Body of pancreas (tissue), 4 donors: ENCODE measurements around the gene PSMB5.

Experiments used
- POLR2A ChIP-seq, 3 donors: fragments of 450-650 bp; IDR thresholded peaks; one replicate each; pipeline ENCODE4 v1.6.1; 2016; ENCODE audit warnings: antibody characterized with exemption in 3 of 3, mild to moderate bottlenecking in 2 of 3
- TF ChIP-seq, protein P1 (sequence below), 7 experiments: fragments of 450-650 bp in 4 of 7; fragments of 200-600 bp in 3 of 7; sonication (generic) in 3 of 7; IDR thresholded peaks; one replicate each; pipeline ENCODE4 v1.5.1; 2016 to 2019; ENCODE audit warnings: antibody characterized with exemption in 7 of 7

DNA sequence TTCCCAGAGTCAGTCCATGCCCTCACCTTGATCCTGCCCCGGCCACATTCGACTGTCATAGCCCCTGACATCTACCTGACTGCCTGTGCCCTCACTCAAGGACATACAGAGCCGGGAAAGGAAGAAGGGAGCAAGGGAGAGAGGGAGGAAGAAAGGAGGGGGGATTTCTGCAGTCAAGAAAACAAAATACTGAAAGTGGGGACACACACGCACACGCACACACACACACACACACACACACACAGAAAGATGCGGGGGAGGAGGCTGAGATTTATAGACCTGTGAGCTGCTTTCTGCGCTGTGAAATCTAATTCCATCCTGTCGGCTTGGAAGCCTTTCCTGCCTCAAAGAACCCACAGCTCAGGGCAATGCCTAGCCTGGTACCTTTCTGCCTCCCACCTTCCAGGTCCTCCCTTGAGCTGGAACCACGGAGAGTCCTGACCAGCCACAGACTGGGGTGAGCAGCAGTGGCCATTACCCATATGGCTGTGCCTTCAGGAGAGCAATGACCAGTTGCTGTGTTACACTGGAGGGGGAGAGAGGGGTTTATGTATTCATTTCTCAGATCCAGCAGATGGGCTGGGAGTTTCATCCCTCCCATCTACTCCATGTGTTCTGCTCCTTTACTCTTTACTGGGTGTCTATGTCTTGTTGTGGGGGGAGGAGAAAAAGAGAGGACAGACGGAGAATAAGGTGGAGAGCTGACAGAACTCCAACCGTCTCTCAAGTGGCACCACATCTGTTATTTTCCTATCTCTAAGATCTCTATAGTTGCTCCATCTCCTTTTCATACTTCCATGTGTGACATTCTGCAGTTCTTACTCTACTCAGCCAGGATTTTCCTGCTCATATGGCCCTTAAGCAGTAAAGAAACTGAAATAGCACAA, 37.7 kb downstream of the PSMB5 start:
- TF ChIP-seq, protein P1, sequence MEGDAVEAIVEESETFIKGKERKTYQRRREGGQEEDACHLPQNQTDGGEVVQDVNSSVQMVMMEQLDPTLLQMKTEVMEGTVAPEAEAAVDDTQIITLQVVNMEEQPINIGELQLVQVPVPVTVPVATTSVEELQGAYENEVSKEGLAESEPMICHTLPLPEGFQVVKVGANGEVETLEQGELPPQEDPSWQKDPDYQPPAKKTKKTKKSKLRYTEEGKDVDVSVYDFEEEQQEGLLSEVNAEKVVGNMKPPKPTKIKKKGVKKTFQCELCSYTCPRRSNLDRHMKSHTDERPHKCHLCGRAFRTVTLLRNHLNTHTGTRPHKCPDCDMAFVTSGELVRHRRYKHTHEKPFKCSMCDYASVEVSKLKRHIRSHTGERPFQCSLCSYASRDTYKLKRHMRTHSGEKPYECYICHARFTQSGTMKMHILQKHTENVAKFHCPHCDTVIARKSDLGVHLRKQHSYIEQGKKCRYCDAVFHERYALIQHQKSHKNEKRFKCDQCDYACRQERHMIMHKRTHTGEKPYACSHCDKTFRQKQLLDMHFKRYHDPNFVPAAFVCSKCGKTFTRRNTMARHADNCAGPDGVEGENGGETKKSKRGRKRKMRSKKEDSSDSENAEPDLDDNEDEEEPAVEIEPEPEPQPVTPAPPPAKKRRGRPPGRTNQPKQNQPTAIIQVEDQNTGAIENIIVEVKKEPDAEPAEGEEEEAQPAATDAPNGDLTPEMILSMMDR (IDR thresholded peaks at IDR 0.05) = no peak
- no peak for TF ChIP-seq POLR2A (IDR thresholded peaks at IDR 0.05)
